HCT116 (cell line): ENCODE data around the gene CRHR2. TPM values are rescaled to one million over a fixed set of nuclear protein-coding genes. Genes with fewer than 3 reads are reported as not detected.

ENCODE experiments used
- ATAC-seq: fragments of 200-7000 bp; cut with Tn5 transposase; 2 replicates; pipeline ENCODE4 v1.9.1; 2020; ENCODE audit warnings: mild to moderate bottlenecking, moderate library complexity
- BruUV-seq: library from RNA; stranded (reverse); fragments of 400-500 nt; replicated peaks from 2 replicates; lab custom pipeline; 2021; lab: Mats Ljungman, UMichigan
- CTCF ChIA-PET: fragments of 300-600 bp; sonication (Branson Sonifier 250); formaldehyde crosslinking; loops from one replicate; lab custom pipeline; 2021; ENCODE audit warnings: antibody characterized with exemption; lab: Charles Lee
- POLR2A ChIA-PET: fragments of 300-600, 350-600 bp; sonication (Branson Sonifier 250); formaldehyde crosslinking; loops from one replicate; lab custom pipeline; 2021; ENCODE audit warnings: antibody characterized with exemption; lab: Charles Lee
- RAD21 ChIA-PET, 2 experiments: fragments of 300-600 bp; sonication (Branson Sonifier 250); formaldehyde crosslinking; loops; one replicate each; lab custom pipeline; 2023; ENCODE audit warnings: low total read pairs in 2 of 2; ENCODE audit not compliant: uncharacterized antibody in 2 of 2, unreplicated experiment in 2 of 2, low non-redundant PET in 1 of 2; lab: Charles Lee
- DNase-seq: peaks from one replicate; pipeline ENCODE4 v3.0.0-alpha.2; 2010; ENCODE audit warnings: low read depth, low spot score
- H2AFZ ChIP-seq: fragments of 200-600 bp; shearing (Covaris generic), sonication (generic); 2 replicates; pipeline ENCODE4 v1.6.1; 2017; ENCODE audit warnings: low read depth, mixed run types, mixed read lengths, antibody characterized with exemption, low read length; ENCODE audit not compliant: poor library complexity, severe bottlenecking
- H3K27ac ChIP-seq: 2 replicates; pipeline ENCODE4 v1.5.1; 2012; ENCODE audit warnings: low read depth, low read length
- H3K27me3 ChIP-seq: fragments of 200-600 bp; sonication (generic); 2 replicates; pipeline ENCODE4 v1.6.1; 2016; ENCODE audit warnings: mixed run types, low read length, mixed read lengths; ENCODE audit not compliant: insufficient read depth
- H3K36me3 ChIP-seq, 2 experiments: fragments of 200-500 bp in 1 of 2; fragments of 200-600 bp in 1 of 2; sonication (Bioruptor generic) in 1 of 2; sonication (generic) in 1 of 2; 2 replicates each; pipeline versions ENCODE4 v1.5.1 to v1.6.1; 2014 to 2016; ENCODE audit warnings: low read length in 2 of 2, inconsistent platforms in 1 of 2, mixed read lengths in 1 of 2, mixed run types in 1 of 2; ENCODE audit not compliant: insufficient read depth in 2 of 2, control insufficient read depth in 1 of 2
- H3K4me1 ChIP-seq, 2 experiments: fragments of 200-600 bp in 1 of 2; sonication (generic) in 1 of 2; 2 replicates each; pipeline versions ENCODE4 v1.5.1 to v1.6.1; 2012 to 2017; ENCODE audit warnings: low read length in 2 of 2, inconsistent platforms in 1 of 2, mild to moderate bottlenecking in 1 of 2, mixed read lengths in 1 of 2, mixed run types in 1 of 2, moderate library complexity in 1 of 2; ENCODE audit not compliant: insufficient read depth in 2 of 2, control insufficient read depth in 1 of 2
- H3K4me2 ChIP-seq: fragments of 200-600 bp; sonication (generic); 2 replicates; pipeline ENCODE4 v1.6.1; 2017; ENCODE audit warnings: mixed run types, low read length, mixed read lengths
- H3K4me3 ChIP-seq, 2 experiments: fragments of 200-600 bp in 1 of 2; sonication (generic) in 1 of 2; replicated peaks in 1 of 2; 2 replicates each; pipeline ENCODE4 v1.5.1; 2011 to 2016; ENCODE audit warnings: low read length in 2 of 2, control low read depth in 1 of 2, low read depth in 1 of 2, mild to moderate bottlenecking in 1 of 2, mixed read lengths in 1 of 2, mixed run types in 1 of 2
- H3K79me2 ChIP-seq: fragments of 200-600 bp; sonication (generic); 2 replicates; pipeline ENCODE4 v1.6.1; 2017; ENCODE audit warnings: mild to moderate bottlenecking, mixed run types, low read length, moderate library complexity, mixed read lengths; ENCODE audit not compliant: insufficient read depth
- H3K9ac ChIP-seq: fragments of 200-600 bp; sonication (generic); 2 replicates; pipeline ENCODE4 v1.6.1; 2016; ENCODE audit warnings: low read length, mixed read lengths
- H3K9me2 ChIP-seq: fragments of 200-600 bp; sonication (generic), shearing (Covaris generic); 2 replicates; pipeline ENCODE4 v1.6.1; 2017; ENCODE audit warnings: mixed run types, mild to moderate bottlenecking, moderate library complexity; ENCODE audit not compliant: insufficient read depth
- H3K9me3 ChIP-seq, 2 experiments: fragments of 200-500 bp in 1 of 2; fragments of 200-600 bp in 1 of 2; sonication (Bioruptor generic) in 1 of 2; sonication (generic) in 1 of 2; 2 replicates each; pipeline ENCODE4 v1.6.1; 2014 to 2017; ENCODE audit warnings: low read length in 2 of 2, mixed read lengths in 2 of 2, inconsistent platforms in 1 of 2, low read depth in 1 of 2, mild to moderate bottlenecking in 1 of 2, mixed run types in 1 of 2, moderate library complexity in 1 of 2; ENCODE audit not compliant: control insufficient read depth in 1 of 2, insufficient read depth in 1 of 2
- H4K20me1 ChIP-seq: fragments of 200-600 bp; sonication (generic), shearing (Covaris generic); 2 replicates; pipeline ENCODE4 v1.6.1; 2017; ENCODE audit warnings: mixed run types, mild to moderate bottlenecking, moderate library complexity; ENCODE audit not compliant: insufficient read depth
- EGR1 ChIP-seq: IDR thresholded peaks from 2 replicates; pipeline ENCODE4 v1.6.1; 2012; ENCODE audit warnings: low read depth
- ELF1 ChIP-seq: IDR thresholded peaks from 2 replicates; pipeline ENCODE4 v1.6.1; 2012; ENCODE audit warnings: low read depth, borderline replicate concordance
- EZH2 ChIP-seq: fragments of 200-600 bp; sonication (generic); IDR thresholded peaks from 2 replicates; pipeline ENCODE4 v1.6.1; 2017; ENCODE audit warnings: antibody characterized with exemption, mixed run types
- EZH2phosphoT487 ChIP-seq: fragments of 200-600 bp; IDR thresholded peaks from 2 replicates; pipeline ENCODE4 v1.6.1; 2018; ENCODE audit warnings: antibody characterized with exemption, borderline replicate concordance
- JUND ChIP-seq: IDR thresholded peaks from 2 replicates; pipeline ENCODE4 v1.6.1; 2012
- RAD21 ChIP-seq: IDR thresholded peaks from 2 replicates; pipeline ENCODE4 v1.6.1; 2012; ENCODE audit warnings: low read depth, mild to moderate bottlenecking
- SIN3A ChIP-seq: IDR thresholded peaks from 2 replicates; pipeline ENCODE4 v1.6.1; 2012; ENCODE audit warnings: low read depth
- SP1 ChIP-seq: IDR thresholded peaks from 2 replicates; pipeline ENCODE4 v1.6.1; 2012; ENCODE audit warnings: low read depth
- SRF ChIP-seq: IDR thresholded peaks from 2 replicates; pipeline ENCODE4 v1.6.1; 2012; ENCODE audit warnings: low read depth
- YY1 ChIP-seq: IDR thresholded peaks from 2 replicates; pipeline ENCODE4 v1.6.1; 2011; ENCODE audit warnings: low read length, low read depth, moderate library complexity, mild to moderate bottlenecking; ENCODE audit not compliant: insufficient replicate concordance; ENCODE audit errors: extremely low read depth
- intact Hi-C: fragments of 100-400 bp; cut with micrococcal nuclease; formaldehyde crosslinking; loops from 2 replicates; pipeline ENCODE4 v1.10.0; 2022
- total RNA-seq: library from RNA; stranded (reverse); gene quantifications from one replicate; pipeline ENCODE4 v1.2.1, GENCODE V29; 2021; ENCODE audit not compliant: unreplicated experiment
- TF ChIP-seq, protein P1 (sequence below): IDR thresholded peaks from 2 replicates; pipeline ENCODE4 v1.6.1; 2012
- TF ChIP-seq, protein P2 (sequence below), 3 experiments: fragments of 200-600 bp in 1 of 3; sonication (generic) in 1 of 3; IDR thresholded peaks in 2 of 3; conservative IDR thresholded peaks in 1 of 3; 2 replicates each; pipeline ENCODE4 v1.5.1; 2012 to 2017; ENCODE audit warnings: low read depth in 2 of 3, low read length in 2 of 3, antibody characterized with exemption in 1 of 3, borderline replicate concordance in 1 of 3, control low read depth in 1 of 3, mild to moderate bottlenecking in 1 of 3, mixed read lengths in 1 of 3, mixed run types in 1 of 3, moderate library complexity in 1 of 3; ENCODE audit not compliant: insufficient read depth in 1 of 3
- TF ChIP-seq, protein P3 (sequence below): IDR thresholded peaks from 2 replicates; pipeline ENCODE4 v1.6.1; 2011; ENCODE audit warnings: mild to moderate bottlenecking, low read length, moderate library complexity; ENCODE audit not compliant: insufficient replicate concordance; ENCODE audit errors: extremely low read depth

Gene CRHR2
- total RNA-seq, 1 experiment from 2014 or later: not detected

DNA sequence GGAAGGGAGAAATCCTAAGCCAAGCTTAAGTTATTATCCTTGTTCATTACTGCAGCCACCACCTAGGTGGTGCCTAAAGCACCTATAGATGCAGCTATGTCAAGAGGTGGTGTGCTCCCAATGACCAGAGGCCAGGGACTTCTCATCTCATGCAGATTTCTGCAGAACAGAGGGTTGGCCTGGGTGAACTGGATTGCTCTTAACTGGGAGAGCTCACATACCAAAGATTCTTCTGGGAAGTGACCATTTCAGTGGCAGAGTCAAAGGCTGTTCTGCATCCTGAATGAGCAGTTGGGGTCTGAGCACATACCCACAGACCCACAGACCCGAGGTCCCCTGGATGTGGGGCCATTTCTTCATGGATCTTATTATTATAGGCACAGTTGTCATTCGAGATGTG is 2.1 kb upstream of the CRHR2 start:
- TF ChIP-seq EZH2 (no peak), JUND (no peak), ELF1 (no peak), SIN3A (no peak), SRF (no peak)
- TF ChIP-seq, protein P1, sequence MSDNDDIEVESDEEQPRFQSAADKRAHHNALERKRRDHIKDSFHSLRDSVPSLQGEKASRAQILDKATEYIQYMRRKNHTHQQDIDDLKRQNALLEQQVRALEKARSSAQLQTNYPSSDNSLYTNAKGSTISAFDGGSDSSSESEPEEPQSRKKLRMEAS: no peak
- TF ChIP-seq, protein P2, sequence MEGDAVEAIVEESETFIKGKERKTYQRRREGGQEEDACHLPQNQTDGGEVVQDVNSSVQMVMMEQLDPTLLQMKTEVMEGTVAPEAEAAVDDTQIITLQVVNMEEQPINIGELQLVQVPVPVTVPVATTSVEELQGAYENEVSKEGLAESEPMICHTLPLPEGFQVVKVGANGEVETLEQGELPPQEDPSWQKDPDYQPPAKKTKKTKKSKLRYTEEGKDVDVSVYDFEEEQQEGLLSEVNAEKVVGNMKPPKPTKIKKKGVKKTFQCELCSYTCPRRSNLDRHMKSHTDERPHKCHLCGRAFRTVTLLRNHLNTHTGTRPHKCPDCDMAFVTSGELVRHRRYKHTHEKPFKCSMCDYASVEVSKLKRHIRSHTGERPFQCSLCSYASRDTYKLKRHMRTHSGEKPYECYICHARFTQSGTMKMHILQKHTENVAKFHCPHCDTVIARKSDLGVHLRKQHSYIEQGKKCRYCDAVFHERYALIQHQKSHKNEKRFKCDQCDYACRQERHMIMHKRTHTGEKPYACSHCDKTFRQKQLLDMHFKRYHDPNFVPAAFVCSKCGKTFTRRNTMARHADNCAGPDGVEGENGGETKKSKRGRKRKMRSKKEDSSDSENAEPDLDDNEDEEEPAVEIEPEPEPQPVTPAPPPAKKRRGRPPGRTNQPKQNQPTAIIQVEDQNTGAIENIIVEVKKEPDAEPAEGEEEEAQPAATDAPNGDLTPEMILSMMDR (IDR thresholded peaks at IDR 0.05 in 2 of 3, conservative IDR thresholded peaks at IDR 0.05 in 1 of 3; ENCODE audit: borderline replicate concordance in 1 of 3, insufficient read depth in 1 of 3, low read depth in 2 of 3, low read length in 2 of 3): no peak
- TF ChIP-seq, all 23 proteins: peak for 0
- Histone ChIP-seq H3K27me3 (peaks cover 21% of the 10 kb centered on the region; the same call in 1 of the 2 replicates), H3K9me3 (no peaks in the 10 kb centered on the region), H3K4me1 (no peaks in the 10 kb centered on the region), H4K20me1 (no peaks in the 10 kb centered on the region), H3K9ac (no peak overlapping the region), H3K4me2 (no peak overlapping the region), H3K9me2 (no peaks in the 10 kb centered on the region), H3K79me2 (no peaks in the 10 kb centered on the region), H2AFZ (no peak overlapping the region), H3K27ac (no peak overlapping the region), H3K4me3 (no peak overlapping the region), H3K36me3 (no peaks in the 10 kb centered on the region)
- CTCF ChIA-PET: no interaction called here
- POLR2A ChIA-PET: no interaction called here
- DNase-seq (no peak), ATAC-seq (no peak)
- intact Hi-C loops: no loop called here
- BruUV-seq: no TSS peak
- RAD21 ChIA-PET: no interaction called here

DNA sequence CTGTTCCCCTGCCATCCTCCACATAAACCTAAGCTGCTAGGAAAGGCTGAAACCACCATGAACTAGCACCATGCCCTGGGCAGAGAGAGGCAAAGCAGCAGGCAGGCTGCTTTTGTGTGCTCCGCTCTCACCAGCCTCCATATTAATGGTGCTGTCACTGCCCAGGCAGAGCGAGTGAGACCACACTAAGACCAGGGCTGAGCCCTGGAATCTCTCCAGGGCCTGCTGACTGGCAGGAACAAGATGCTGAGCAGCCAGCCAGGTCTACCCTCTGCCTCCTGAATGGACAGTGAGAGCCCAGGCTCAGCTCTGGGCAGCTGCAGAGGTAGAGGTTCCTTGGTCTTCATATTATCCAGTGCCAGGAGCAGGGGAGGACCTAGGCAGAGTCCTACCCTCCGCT is 1.6 kb upstream of the CRHR2 start:
- Histone ChIP-seq H3K4me1 (no peaks in the 10 kb centered on the region), H3K79me2 (no peaks in the 10 kb centered on the region), H3K27me3 (peaks cover 26% of the 10 kb centered on the region; the same call in 1 of the 2 replicates), H3K9me3 (no peaks in the 10 kb centered on the region), H3K36me3 (no peaks in the 10 kb centered on the region), H3K4me2 (no peak overlapping the region), H3K9me2 (no peaks in the 10 kb centered on the region), H4K20me1 (no peaks in the 10 kb centered on the region), H3K9ac (no peak overlapping the region), H2AFZ (no peak overlapping the region), H3K27ac (no peak overlapping the region), H3K4me3 (no peak overlapping the region)
- intact Hi-C loops: no loop called here
- CTCF ChIA-PET: no interaction called here
- POLR2A ChIA-PET: no interaction called here
- ATAC-seq (no peak), DNase-seq (no peak)
- no TSS peak for BruUV-seq
- RAD21 ChIA-PET: no interaction called here
- TF ChIP-seq YY1: no peak
- TF ChIP-seq, protein P2 (IDR thresholded peaks at IDR 0.05 in 2 of 3, conservative IDR thresholded peaks at IDR 0.05 in 1 of 3; ENCODE audit: borderline replicate concordance in 1 of 3, insufficient read depth in 1 of 3, low read depth in 2 of 3, low read length in 2 of 3): no peak
- TF ChIP-seq, protein P3, sequence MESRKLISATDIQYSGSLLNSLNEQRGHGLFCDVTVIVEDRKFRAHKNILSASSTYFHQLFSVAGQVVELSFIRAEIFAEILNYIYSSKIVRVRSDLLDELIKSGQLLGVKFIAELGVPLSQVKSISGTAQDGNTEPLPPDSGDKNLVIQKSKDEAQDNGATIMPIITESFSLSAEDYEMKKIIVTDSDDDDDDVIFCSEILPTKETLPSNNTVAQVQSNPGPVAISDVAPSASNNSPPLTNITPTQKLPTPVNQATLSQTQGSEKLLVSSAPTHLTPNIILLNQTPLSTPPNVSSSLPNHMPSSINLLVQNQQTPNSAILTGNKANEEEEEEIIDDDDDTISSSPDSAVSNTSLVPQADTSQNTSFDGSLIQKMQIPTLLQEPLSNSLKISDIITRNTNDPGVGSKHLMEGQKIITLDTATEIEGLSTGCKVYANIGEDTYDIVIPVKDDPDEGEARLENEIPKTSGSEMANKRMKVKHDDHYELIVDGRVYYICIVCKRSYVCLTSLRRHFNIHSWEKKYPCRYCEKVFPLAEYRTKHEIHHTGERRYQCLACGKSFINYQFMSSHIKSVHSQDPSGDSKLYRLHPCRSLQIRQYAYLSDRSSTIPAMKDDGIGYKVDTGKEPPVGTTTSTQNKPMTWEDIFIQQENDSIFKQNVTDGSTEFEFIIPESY: no peak
- no peak for TF ChIP-seq RAD21
- TF ChIP-seq, protein P1: no peak
- TF ChIP-seq SP1: no peak
- TF ChIP-seq EGR1: no peak
- TF ChIP-seq EZH2phosphoT487: no peak
